ENCODE data around the gene LIN28A.
"Not testable (repeated sequence)": the region's sequence is repeated elsewhere in the genome, so short reads cannot be mapped to it uniquely, and the experiment has no call there.

Gene LIN28A

GRCh38 chr1:26410706-26411623, at the start of gene LIN28A:
LIN28A (plus strand) TSS chr1:26410817; CDS start chr1:26410892, 75 bp downstream.
- DNase-seq: no peak

DNA sequence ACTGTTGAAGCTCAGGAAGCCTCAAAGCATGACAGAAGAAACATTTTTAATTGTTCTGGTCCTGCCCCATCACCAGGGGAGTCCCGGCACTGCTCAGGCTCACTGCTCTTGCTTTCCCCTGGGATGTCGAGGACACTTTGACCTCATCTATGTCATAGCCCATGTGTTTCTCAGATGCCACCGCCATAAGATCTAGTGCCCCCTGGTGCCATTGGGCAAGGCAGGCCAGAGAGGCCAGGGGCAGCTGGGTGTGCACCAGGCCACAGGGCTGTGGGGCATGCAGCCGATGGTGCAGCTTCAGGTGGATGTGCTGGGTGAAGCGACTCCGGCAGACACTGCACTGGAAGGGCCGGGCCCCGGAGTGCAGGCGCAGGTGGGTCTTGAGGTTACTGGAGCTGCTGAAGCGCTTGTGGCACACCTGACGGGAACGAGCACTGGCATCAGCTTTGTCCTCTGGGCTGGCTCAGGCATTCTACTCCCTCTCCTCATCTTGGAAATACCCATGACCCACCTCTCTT, 49.0 kb upstream of the LIN28A start:
- no peak for DNase-seq

GRCh38 chr1:26362331-26362730, 48.3 kb upstream of the LIN28A start:
- DNase-seq: no peak

GRCh38 chr1:26363549-26364448, 46.8 kb upstream of the LIN28A start:
- DNase-seq: peak; percentile 85

- DNase-seq: no peak
Observed at GRCh38 chr1:26364956-26365355, 45.7 kb upstream of the LIN28A start.

GRCh38 chr1:26367441-26367840, 43.2 kb upstream of the LIN28A start:
- DNase-seq: no peak

DNA sequence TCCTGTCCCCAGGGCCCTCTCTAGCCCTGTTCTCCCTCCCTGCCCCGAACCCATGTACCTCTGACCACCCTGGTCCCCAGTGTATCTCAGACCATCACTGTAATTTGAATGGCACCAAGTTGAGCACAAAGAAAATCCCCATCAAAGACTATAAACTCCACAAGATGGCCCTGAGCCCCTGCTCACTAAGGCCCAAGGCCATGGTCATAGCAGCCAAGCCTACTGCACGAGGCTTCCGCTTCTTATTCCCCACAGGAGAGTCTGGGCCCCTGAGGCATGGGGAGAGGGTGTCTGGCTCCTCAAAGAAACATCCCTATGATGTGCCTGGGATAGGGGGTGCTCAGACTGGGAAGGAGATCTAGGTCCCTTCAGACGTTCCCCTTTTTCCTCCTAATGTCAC, 42.6 kb upstream of the LIN28A start:
- no peak for DNase-seq

DNA sequence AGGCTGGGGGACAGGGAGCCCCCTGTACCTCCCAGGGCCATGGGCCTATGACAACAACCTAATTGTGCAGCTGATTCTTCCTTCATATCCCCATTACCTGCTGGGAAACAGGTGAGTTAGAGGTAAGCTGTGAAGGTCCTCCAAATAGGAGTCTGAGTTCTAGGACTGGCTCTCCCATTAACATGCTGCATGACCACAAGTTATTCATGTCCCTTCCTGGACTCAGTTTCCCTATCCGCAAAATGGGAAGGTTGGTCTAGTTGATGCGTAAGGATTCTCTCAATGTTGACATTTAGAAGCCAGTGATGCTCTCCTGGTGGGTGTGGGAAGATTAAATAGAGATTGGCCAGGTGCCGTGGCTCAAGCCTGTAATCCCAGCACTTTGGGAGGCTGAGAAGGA, 42.1 kb upstream of the LIN28A start:
- no peak for DNase-seq

GRCh38 chr1:26370591-26371382, 39.8 kb upstream of the LIN28A start:
- DNase-seq: peak; percentile 21

DNA sequence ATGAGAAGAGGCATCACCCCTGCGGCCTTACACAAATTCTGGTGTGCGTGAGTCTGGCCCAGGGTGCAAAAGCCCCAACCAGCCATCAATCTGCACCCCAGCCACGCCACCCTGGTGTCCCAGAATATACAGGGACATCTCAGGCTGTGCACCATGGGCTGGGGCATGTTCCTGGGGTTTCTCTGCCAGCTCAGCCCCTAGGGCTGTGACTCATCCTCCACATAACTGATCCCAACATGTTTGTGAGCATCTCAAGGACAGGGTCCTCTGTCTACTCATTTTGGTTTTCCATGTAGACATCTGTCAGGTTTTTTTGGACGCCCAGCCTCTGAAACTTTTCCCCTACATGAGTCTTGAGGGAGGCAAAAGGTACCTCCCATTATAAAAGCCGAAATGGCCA, 38.6 kb upstream of the LIN28A start:
- no peak for DNase-seq

GRCh38 chr1:26372611-26373010, 38.0 kb upstream of the LIN28A start, which contains the start of gene ZNF683:
ZNF683 (minus strand) TSS chr1:26372750; CDS start chr1:26368571, 4,179 bp downstream.
- DNase-seq: not testable (repeated sequence)

- peak; percentile 58 for DNase-seq
Observed at GRCh38 chr1:26373281-26373680, 37.3 kb upstream of the LIN28A start.

DNA sequence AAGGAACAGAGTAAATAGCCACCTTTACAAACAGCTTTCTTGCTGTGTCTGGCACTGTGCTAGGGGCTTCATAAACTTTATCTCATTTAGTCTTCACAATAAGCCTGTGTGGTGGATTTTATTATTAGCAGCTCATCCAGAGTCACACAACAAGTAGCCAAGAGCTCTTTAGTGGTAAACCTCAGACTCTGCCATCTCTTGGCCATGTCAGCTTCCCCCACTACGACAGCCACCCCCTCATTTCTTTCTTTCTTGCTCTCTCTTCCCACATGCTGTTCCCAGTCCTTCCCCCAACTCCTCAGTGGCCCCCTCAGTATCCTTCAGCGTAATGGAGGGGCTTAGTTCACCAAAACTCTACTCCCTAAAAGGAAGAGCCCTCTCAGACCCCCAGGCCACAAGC, 36.8 kb upstream of the LIN28A start:
- DNase-seq: no peak

GRCh38 chr1:26374361-26374760, 36.3 kb upstream of the LIN28A start:
- not testable (repeated sequence) for DNase-seq

DNA sequence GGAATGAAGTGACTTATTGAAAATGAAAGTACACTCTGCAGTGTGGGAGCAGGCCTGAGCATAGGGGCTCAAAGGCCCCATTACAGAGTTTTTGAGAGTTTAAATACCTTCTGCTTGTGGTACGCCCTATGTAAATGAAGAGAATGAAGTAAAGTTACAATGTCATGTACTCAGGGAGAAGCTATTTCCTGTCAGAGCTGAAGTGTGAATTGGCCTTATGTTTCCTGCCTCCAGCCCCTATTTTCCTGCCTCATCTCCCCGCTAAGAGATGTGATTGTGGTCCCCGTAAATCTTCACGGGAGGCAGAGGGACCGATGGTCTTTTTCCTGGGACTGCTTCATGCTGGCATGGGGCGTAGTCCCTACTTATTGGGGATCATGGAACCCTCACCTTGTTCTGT, 35.5 kb upstream of the LIN28A start:
- peak; percentile 27 for DNase-seq

GRCh38 chr1:26376050-26376449, 34.6 kb upstream of the LIN28A start:
- no peak for DNase-seq

GRCh38 chr1:26378088-26378878, 32.3 kb upstream of the LIN28A start:
- DNase-seq: peak; percentile 88

DNA sequence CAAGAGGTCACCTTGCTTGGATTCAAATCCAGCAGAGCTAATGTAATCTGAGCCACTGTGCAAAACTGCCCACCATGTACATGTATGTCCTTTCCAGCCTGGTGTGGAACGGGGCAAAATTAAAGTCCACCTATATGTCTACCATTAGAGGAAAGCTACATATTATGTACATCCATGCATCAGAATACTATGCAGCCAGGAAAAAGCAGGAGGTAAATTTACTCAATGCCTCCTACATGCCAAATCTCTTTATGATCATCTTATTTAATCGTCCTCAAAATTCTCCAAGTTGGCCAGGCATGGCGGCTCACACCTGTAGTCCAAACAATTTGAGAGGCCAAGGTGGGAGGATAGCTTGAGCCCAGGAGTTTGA, 31.8 kb upstream of the LIN28A start:
- no peak for DNase-seq

DNA sequence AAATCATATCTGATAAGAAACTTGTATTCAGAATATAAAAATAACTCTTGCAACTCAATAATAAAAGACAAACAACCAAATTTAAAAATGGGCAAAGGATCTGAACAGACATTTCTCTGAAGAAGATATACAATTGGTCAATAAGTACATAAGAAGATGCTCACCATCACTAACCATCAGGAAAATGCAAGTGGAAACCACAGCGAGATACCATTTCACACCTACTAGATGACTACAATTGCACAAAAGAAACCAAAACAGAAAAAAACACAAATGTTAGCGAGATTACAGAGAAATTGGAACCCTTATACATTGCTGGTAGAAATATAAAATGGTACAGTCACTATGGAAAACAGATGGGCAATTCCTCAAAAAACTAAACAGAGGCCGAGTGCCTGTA, 26.5 kb upstream of the LIN28A start:
- DNase-seq: peak; percentile 33

DNA sequence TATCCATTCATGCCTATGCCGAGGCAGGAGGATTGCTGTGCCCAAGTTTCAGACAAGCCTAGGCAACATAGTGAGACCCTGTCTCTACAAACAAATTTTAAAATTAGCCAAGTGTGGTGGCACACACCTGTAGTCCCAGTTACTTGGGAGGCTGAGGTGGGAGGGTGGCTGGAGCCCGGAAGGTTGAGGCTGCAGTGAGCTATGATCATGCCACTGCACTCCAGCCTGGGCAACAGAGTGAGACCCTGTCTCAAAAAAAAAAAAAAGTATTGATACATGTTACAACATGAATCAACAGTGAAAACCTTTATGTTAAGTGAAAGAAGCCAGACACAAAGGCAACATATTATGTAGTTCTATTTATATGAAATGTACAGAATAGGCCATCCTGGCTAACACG, 25.6 kb upstream of the LIN28A start:
- not testable (repeated sequence) for DNase-seq

GRCh38 chr1:26387447-26387846, 23.2 kb upstream of the LIN28A start:
- no peak for DNase-seq
